Thymus (tissue), 11 donors: ENCODE results near the gene TSGA10. TPM values are rescaled to one million over a fixed set of nuclear protein-coding genes. Genes with fewer than 3 reads are reported as not detected.
A peak's percentile ranks its signal among the peaks of the same experiment; 100 is the strongest.
"Not testable (repeated sequence)": the region's sequence is repeated elsewhere in the genome, so short reads cannot be mapped to it uniquely, and the experiment has no call there.

Source experiments
- DNase-seq, 9 donors: peaks; one replicate each; pipeline ENCODE4 v3.0.0-alpha.2; 2013; ENCODE audit warnings: low spot score in 9 of 9, low read depth in 6 of 9, missing footprints in 1 of 9
- H3K27ac ChIP-seq, 2 donors: one replicate each; pipeline ENCODE4 v1.5.1; 2013; ENCODE audit warnings: control low read depth in 1 of 2, low read depth in 1 of 2, low read length in 1 of 2, mild to moderate bottlenecking in 1 of 2, moderate library complexity in 1 of 2
- H3K27me3 ChIP-seq, 2 donors: one replicate each; pipeline ENCODE4 v1.5.1; 2013; ENCODE audit warnings: low read length in 1 of 2; ENCODE audit not compliant: control insufficient read depth in 2 of 2, insufficient read depth in 1 of 2
- H3K36me3 ChIP-seq, 2 donors: one replicate each; pipeline ENCODE4 v1.5.1; 2013; ENCODE audit warnings: low read length in 1 of 2, mild to moderate bottlenecking in 1 of 2, moderate library complexity in 1 of 2; ENCODE audit not compliant: control insufficient read depth in 2 of 2, insufficient read depth in 2 of 2
- H3K4me1 ChIP-seq, 2 donors: one replicate each; pipeline ENCODE4 v1.5.1; 2013; ENCODE audit warnings: low read length in 2 of 2; ENCODE audit not compliant: control insufficient read depth in 2 of 2, insufficient read depth in 2 of 2
- H3K4me3 ChIP-seq, 2 donors: one replicate each; pipeline ENCODE4 v1.5.1; 2013; ENCODE audit warnings: low read length in 2 of 2, control low read depth in 1 of 2, mild to moderate bottlenecking in 1 of 2
- H3K9me3 ChIP-seq, 2 donors: one replicate each; pipeline ENCODE4 v1.5.1; 2013; ENCODE audit warnings: low read length in 1 of 2, mild to moderate bottlenecking in 1 of 2; ENCODE audit not compliant: control insufficient read depth in 2 of 2, insufficient read depth in 1 of 2
- WGBS: extraction: QIAGEN DNeasy Blood & Tissue Kit; methylation state at CpG from one replicate; pipeline ENCODE4 v1.1.7; 2013; 5-methylcytosine and 5-hydroxymethylcytosine counted together
- polyA plus RNA-seq: library from polyadenylated mRNA; stranded (reverse); fragments of 200-250 nt; gene quantifications from one replicate; pipeline ENCODE4 v1.2.3, GENCODE V29; 2013
- total RNA-seq: library from RNA; stranded (reverse); fragments of 120-200 nt; gene quantifications from one replicate; pipeline ENCODE4 v1.2.4, GENCODE V29; 2013
- donor health status: healthy.

Gene TSGA10
- total and polyA plus RNA-seq, 2 donors: 6.8 to 8.9 TPM

DNA sequence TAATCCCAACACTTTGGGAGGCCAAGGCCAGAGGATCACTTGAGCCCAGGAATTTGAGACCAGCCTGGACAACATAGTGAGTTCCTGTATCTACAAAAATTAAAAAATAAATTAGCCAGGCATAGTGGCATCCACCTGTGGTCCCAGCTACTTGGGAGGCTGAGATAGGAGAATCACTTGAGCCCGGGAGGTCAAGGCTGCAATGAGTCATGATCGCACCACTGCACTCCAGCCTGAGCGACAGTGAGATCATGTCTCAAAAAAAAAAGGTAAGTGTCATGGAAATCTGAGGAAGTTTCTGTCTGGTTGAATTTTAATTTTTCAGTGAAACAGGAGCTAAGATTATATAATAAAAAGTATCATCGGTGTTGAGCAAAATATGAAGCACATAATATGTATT is 15.7 kb downstream of the TSGA10 start:
- 99% methylated on average over 4 of the region's 4 CpGs for WGBS

GRCh38 chr2:99135044-99135556 is 19.6 kb downstream of the TSGA10 start:
- H3K27me3 ChIP-seq: peaks cover 0 to 13% of the 10 kb centered on the region in 2 donors
- H3K9me3 ChIP-seq, H3K4me3 ChIP-seq, H3K27ac ChIP-seq, H3K36me3 ChIP-seq, H3K4me1 ChIP-seq, DNase-seq: not testable (repeated sequence)
- WGBS: 98% methylated on average over 2 of the region's 2 CpGs

More for the DNA sequence above, 15.7 kb downstream of the TSGA10 start:
- no peaks in the 10 kb centered on the region for H3K36me3 ChIP-seq
- DNase-seq: no peak
- no peak overlapping the region for H3K4me3 ChIP-seq
- peaks cover 0 to 5% of the 10 kb centered on the region in 2 donors for H3K9me3 ChIP-seq
- peaks cover 0 to 25% of the 10 kb centered on the region in 2 donors for H3K27me3 ChIP-seq
- H3K4me1 ChIP-seq: peaks cover 4 to 11% of the 10 kb centered on the region in 2 donors
- H3K27ac ChIP-seq: no peak overlapping the region

DNA sequence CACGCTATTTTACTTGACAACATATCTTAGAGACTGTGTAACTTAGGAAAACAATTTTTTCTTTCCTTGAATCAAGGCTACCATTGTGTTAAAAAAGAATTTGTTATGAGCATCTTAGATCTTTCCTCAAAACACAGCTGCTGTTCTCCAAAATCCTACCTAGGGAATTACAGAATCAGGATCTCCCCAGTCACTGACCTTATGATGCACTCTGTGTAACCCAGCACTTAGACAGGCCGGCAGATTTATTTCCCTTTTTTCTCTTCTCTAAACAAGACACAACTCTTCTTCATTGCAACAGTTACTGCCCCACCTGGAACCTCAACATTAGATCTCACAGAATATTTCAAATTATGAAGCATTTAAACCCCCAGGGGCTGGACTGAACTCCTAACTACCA is 26.8 kb downstream of the TSGA10 start:
- no peaks in the 10 kb centered on the region for H3K9me3 ChIP-seq
- H3K27ac ChIP-seq: no peak overlapping the region
- no peak for DNase-seq
- peaks cover 0 to 5% of the 10 kb centered on the region in 2 donors for H3K36me3 ChIP-seq
- 94% methylated on average over 2 of the region's 2 CpGs for WGBS
- H3K27me3 ChIP-seq: no peaks in the 10 kb centered on the region
- no peak overlapping the region for H3K4me3 ChIP-seq
- H3K4me1 ChIP-seq: no peaks in the 10 kb centered on the region

GRCh38 chr2:99112617-99113016 is 42.1 kb downstream of the TSGA10 start:
- Histone ChIP-seq H3K27me3 (no peaks in the 10 kb centered on the region), H3K9me3 (no peaks in the 10 kb centered on the region), H3K27ac (no peak overlapping the region), H3K4me1 (no peaks in the 10 kb centered on the region), H3K4me3 (no peak overlapping the region), H3K36me3 (no peaks in the 10 kb centered on the region)
- DNase-seq: no peak
- 96% methylated on average over 4 of the region's 4 CpGs for WGBS

- 100% methylated on average over 1 of the region's 1 CpG for WGBS
- no peak overlapping the region for H3K27ac ChIP-seq
- no peaks in the 10 kb centered on the region for H3K27me3 ChIP-seq
- DNase-seq: no peak
- H3K4me3 ChIP-seq: no peak overlapping the region
- no peaks in the 10 kb centered on the region for H3K36me3 ChIP-seq
- H3K9me3 ChIP-seq: no peaks in the 10 kb centered on the region
- H3K4me1 ChIP-seq: no peaks in the 10 kb centered on the region
These were observed 42.8 kb downstream of the TSGA10 start for GRCh38 chr2:99111945-99112344.

DNA sequence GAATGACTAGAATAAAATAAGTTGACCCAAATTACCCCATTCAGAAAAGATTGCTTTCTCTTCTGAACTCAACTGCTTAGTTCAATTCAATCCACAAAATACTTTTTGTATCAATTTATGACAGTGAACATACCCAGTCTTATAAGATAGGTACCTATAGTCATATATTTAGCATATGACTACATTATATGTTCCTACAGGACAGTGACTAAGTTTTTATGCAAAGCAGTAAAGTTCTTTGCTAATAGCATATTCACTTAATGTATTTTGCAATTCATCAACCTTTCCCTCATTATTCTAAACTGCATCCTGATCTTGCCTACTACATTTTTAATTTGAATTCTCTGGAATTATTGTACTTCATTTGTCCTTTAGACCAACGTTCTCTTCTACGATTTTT is 43.5 kb downstream of the TSGA10 start:
- Histone ChIP-seq H3K27me3 (no peaks in the 10 kb centered on the region), H3K4me1 (no peaks in the 10 kb centered on the region), H3K9me3 (no peaks in the 10 kb centered on the region), H3K36me3 (no peaks in the 10 kb centered on the region), H3K4me3 (no peak overlapping the region), H3K27ac (no peak overlapping the region)
- DNase-seq: no peak
- WGBS: 98% methylated on average over 2 of the region's 2 CpGs

GRCh38 chr2:99106913-99107312 is 47.8 kb downstream of the TSGA10 start:
- Histone ChIP-seq H3K9me3 (no peaks in the 10 kb centered on the region), H3K4me1 (no peaks in the 10 kb centered on the region), H3K27ac (no peak overlapping the region), H3K27me3 (no peaks in the 10 kb centered on the region), H3K36me3 (no peaks in the 10 kb centered on the region), H3K4me3 (no peak overlapping the region)
- DNase-seq: no peak
- 57% methylated on average over 2 of the region's 2 CpGs for WGBS

- no peaks in the 10 kb centered on the region for H3K36me3 ChIP-seq
- 95% methylated on average over 2 of the region's 2 CpGs for WGBS
- no peaks in the 10 kb centered on the region for H3K4me1 ChIP-seq
- no peak overlapping the region for H3K27ac ChIP-seq
- no peaks in the 10 kb centered on the region for H3K9me3 ChIP-seq
- no peak for DNase-seq
- no peak overlapping the region for H3K4me3 ChIP-seq
- no peaks in the 10 kb centered on the region for H3K27me3 ChIP-seq
These were observed 50.7 kb downstream of the TSGA10 start for GRCh38 chr2:99104006-99104405.

- H3K9me3 ChIP-seq: no peaks in the 10 kb centered on the region
- peak in 1 of 9 donors; percentile 5 for DNase-seq
- H3K36me3 ChIP-seq: no peaks in the 10 kb centered on the region
- WGBS: 54% methylated on average over 3 of the region's 3 CpGs
- H3K27ac ChIP-seq: no peak overlapping the region
- no peak overlapping the region for H3K4me3 ChIP-seq
- H3K4me1 ChIP-seq: no peaks in the 10 kb centered on the region
- H3K27me3 ChIP-seq: no peaks in the 10 kb centered on the region
These were observed 53.0 kb downstream of the TSGA10 start for GRCh38 chr2:99101697-99102096.

DNA sequence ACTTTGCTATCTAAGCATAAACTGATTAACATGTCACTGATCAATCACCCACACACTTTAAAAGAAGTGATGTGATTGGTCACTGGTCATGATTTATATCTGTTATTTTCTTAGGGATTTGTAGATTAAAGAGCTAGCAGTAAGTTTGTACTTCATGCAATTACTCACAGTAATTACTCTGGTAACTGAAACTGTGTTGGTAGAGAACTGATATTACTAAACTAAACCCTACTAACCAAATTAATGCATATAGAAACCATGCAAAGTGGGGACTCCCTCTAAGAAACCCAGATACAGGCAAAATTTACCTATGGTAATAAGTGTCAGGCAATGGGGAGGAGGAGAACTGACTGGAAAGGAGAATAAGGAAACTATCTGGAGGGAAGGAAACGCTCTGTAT is 58.0 kb downstream of the TSGA10 start:
- Histone ChIP-seq H3K9me3 (no peaks in the 10 kb centered on the region), H3K4me1 (no peaks in the 10 kb centered on the region), H3K4me3 (no peak overlapping the region), H3K27ac (no peak overlapping the region), H3K36me3 (no peaks in the 10 kb centered on the region), H3K27me3 (no peaks in the 10 kb centered on the region)
- 98% methylated on average over 1 of the region's 1 CpG for WGBS
- no peak for DNase-seq
